ENCODE results near the gene CPNE5. TPM values are rescaled to one million over a fixed set of nuclear protein-coding genes. Genes with fewer than 3 reads are reported as not detected.

CPNE5 gene
- 0.33 TPM for polyA plus RNA-seq (2013, experiment 1 of 2; ENCODE audit: insufficient read length)
- polyA plus RNA-seq (2013, experiment 2 of 2; ENCODE audit: insufficient read length): 0.38 TPM

GRCh38 chr6:36838896-36839748 lies at the start of gene CPNE5:
TSS of gene CPNE5 (minus strand) at chr6:36839444. CDS start at chr6:36839377, 67 bp downstream.
- no peak for DNase-seq

GRCh38 chr6:36888115-36888643 lies 48.9 kb upstream of the CPNE5 start:
- no peak for DNase-seq

GRCh38 chr6:36886950-36887618 lies 47.8 kb upstream of the CPNE5 start:
- no peak for DNase-seq

- peak; percentile 98 for DNase-seq
Observed at GRCh38 chr6:36885461-36886401, 46.5 kb upstream of the CPNE5 start, which contains the start of gene C6orf89. TSS of gene C6orf89 (plus strand) at chr6:36885952. CDS start at chr6:36899445, 13,493 bp downstream.

- DNase-seq: no peak
Observed at GRCh38 chr6:36884610-36885009, 45.4 kb upstream of the CPNE5 start.

GRCh38 chr6:36875250-36875633 lies 36.0 kb upstream of the CPNE5 start:
- DNase-seq: no peak

GRCh38 chr6:36874443-36875249 lies 35.4 kb upstream of the CPNE5 start, which contains the start of gene PPIL1:
TSS of gene PPIL1 (minus strand) at chr6:36874803. CDS start at chr6:36874772, 31 bp downstream.
- peak; percentile 91 for DNase-seq

- peak; percentile 15 for DNase-seq
Observed at GRCh38 chr6:36873612-36874442, 34.6 kb upstream of the CPNE5 start.

GRCh38 chr6:36873115-36873514 lies 33.9 kb upstream of the CPNE5 start:
- no peak for DNase-seq

GRCh38 chr6:36871686-36872085 lies 32.4 kb upstream of the CPNE5 start:
- no peak for DNase-seq

GRCh38 chr6:36867471-36868224 lies 28.4 kb upstream of the CPNE5 start:
- no peak for DNase-seq

- DNase-seq: no peak
Observed at GRCh38 chr6:36865835-36866234, 26.6 kb upstream of the CPNE5 start.

GRCh38 chr6:36863670-36864540 lies 24.7 kb upstream of the CPNE5 start:
- DNase-seq: no peak

GRCh38 chr6:36862848-36863382 lies 23.7 kb upstream of the CPNE5 start:
- no peak for DNase-seq

- DNase-seq: no peak
Observed at GRCh38 chr6:36862164-36862847, 23.1 kb upstream of the CPNE5 start.

GRCh38 chr6:36860126-36860525 lies 20.9 kb upstream of the CPNE5 start:
- no peak for DNase-seq

GRCh38 chr6:36858407-36858981 lies 19.2 kb upstream of the CPNE5 start:
- DNase-seq: peak; percentile 74

All from fibroblast of skin of abdomen (primary cell).